Neural cell (in vitro differentiated cells): Measurements from ENCODE around the gene ADGRD1. TPM values are rescaled to one million over a fixed set of nuclear protein-coding genes. Genes with fewer than 3 reads are reported as not detected.

ENCODE experiments used
- H2AFZ ChIP-seq: fragments of 200-600, 300-800 bp; sonication (generic), shearing (Covaris generic); 2 replicates; pipeline ENCODE4 v1.6.0; 2014; ENCODE audit warnings: low read depth, mild to moderate bottlenecking, antibody characterized with exemption, low read length, moderate library complexity
- H3F3A ChIP-seq: fragments of 200-600 bp; shearing (Covaris generic); 2 replicates; pipeline ENCODE4 v1.6.1; 2016; ENCODE audit warnings: mild to moderate bottlenecking, moderate library complexity, mixed read lengths, antibody characterized with exemption, low read length; ENCODE audit not compliant: insufficient read depth, poor library complexity, severe bottlenecking
- H3K27ac ChIP-seq: fragments of 200-600, 300-800 bp; sonication (generic), shearing (Covaris generic); 2 replicates; pipeline ENCODE4 v1.5.1; 2014; ENCODE audit warnings: mild to moderate bottlenecking, low read length, moderate library complexity
- H3K27me3 ChIP-seq: fragments of 300-800, 200-600 bp; sonication (generic), shearing (Covaris generic); 2 replicates; pipeline ENCODE4 v1.6.0; 2014; ENCODE audit warnings: mild to moderate bottlenecking, low read depth, low read length, moderate library complexity; ENCODE audit not compliant: insufficient read depth
- H3K36me3 ChIP-seq: fragments of 300-800, 200-600 bp; sonication (generic), shearing (Covaris generic); 2 replicates; pipeline ENCODE4 v1.5.1; 2014; ENCODE audit warnings: mild to moderate bottlenecking, antibody characterized with exemption, low read length, moderate library complexity; ENCODE audit not compliant: insufficient read depth
- H3K4me2 ChIP-seq: fragments of 300-800, 200-600 bp; sonication (generic), shearing (Covaris generic); 2 replicates; pipeline ENCODE4 v1.6.0; 2014; ENCODE audit warnings: mild to moderate bottlenecking, low read length
- H3K4me3 ChIP-seq: fragments of 300-800, 200-600 bp; sonication (generic), shearing (Covaris generic); 2 replicates; pipeline ENCODE4 v1.5.1; 2014; ENCODE audit warnings: mild to moderate bottlenecking, low read length, moderate library complexity
- H3K79me2 ChIP-seq: fragments of 200-600 bp; shearing (Covaris generic); replicated peaks from 2 replicates; pipeline ENCODE4 v1.6.0; 2014; ENCODE audit warnings: mild to moderate bottlenecking, low read length, moderate library complexity; ENCODE audit not compliant: insufficient read depth
- H3K9ac ChIP-seq: fragments of 300-800, 200-600 bp; sonication (generic), shearing (Covaris generic); 2 replicates; pipeline ENCODE4 v1.6.1; 2016; ENCODE audit warnings: mild to moderate bottlenecking, low read length, mixed read lengths
- H3K9me2 ChIP-seq: fragments of 200-600 bp; shearing (Covaris generic); 2 replicates; pipeline ENCODE4 v1.6.1; 2016; ENCODE audit warnings: mild to moderate bottlenecking, low read length, mixed read lengths; ENCODE audit not compliant: insufficient read depth
- H3K9me3 ChIP-seq: fragments of 200-600, 300-800 bp; sonication (generic), shearing (Covaris generic); 2 replicates; pipeline ENCODE4 v1.6.1; 2016; ENCODE audit warnings: mild to moderate bottlenecking, mixed run types, low read length, moderate library complexity, mixed read lengths
- H4K20me1 ChIP-seq: fragments of 200-600 bp; shearing (Covaris generic); 2 replicates; pipeline ENCODE4 v1.6.1; 2016; ENCODE audit warnings: mild to moderate bottlenecking, mixed run types; ENCODE audit not compliant: insufficient read depth
- EP300 ChIP-seq: fragments of 450-650 bp; conservative IDR thresholded peaks from 2 replicates; pipeline ENCODE4 v1.6.1; 2014; ENCODE audit warnings: antibody characterized with exemption, mild to moderate bottlenecking, moderate library complexity; ENCODE audit not compliant: poor library complexity, severe bottlenecking
- EZH2 ChIP-seq: fragments of 200-600, 300-800 bp; shearing (Covaris generic), sonication (generic); IDR thresholded peaks from 2 replicates; pipeline ENCODE4 v1.6.1; 2014; ENCODE audit warnings: antibody characterized with exemption, low read length, borderline replicate concordance, mild to moderate bottlenecking; ENCODE audit not compliant: insufficient read depth, poor library complexity, severe bottlenecking
- MXI1 ChIP-seq: fragments of 450-650 bp; conservative IDR thresholded peaks from 2 replicates; pipeline ENCODE4 v1.6.1; 2014; ENCODE audit warnings: antibody characterized with exemption, mild to moderate bottlenecking; ENCODE audit not compliant: poor library complexity, severe bottlenecking
- POLR2AphosphoS5 ChIP-seq: IDR thresholded peaks from 2 replicates; pipeline ENCODE4 v1.6.1; 2012
- RAD21 ChIP-seq: fragments of 450-650 bp; conservative IDR thresholded peaks from 2 replicates; pipeline ENCODE4 v1.6.1; 2014; ENCODE audit warnings: antibody characterized with exemption, mild to moderate bottlenecking, moderate library complexity
- SMC3 ChIP-seq: fragments of 450-650 bp; conservative IDR thresholded peaks from 2 replicates; pipeline ENCODE4 v1.6.1; 2014; ENCODE audit warnings: antibody characterized with exemption, mild to moderate bottlenecking, moderate library complexity; ENCODE audit not compliant: poor library complexity
- TAF1 ChIP-seq: IDR thresholded peaks from 2 replicates; pipeline ENCODE4 v1.6.1; 2012; ENCODE audit warnings: low read depth
- polyA plus RNA-seq: library from polyadenylated mRNA; depleted of rRNA; stranded (reverse); fragments of >200 nt; gene quantifications from 2 replicates; pipeline ENCODE4 v1.2.3, GENCODE V29; 2014
- TF ChIP-seq, protein P1 (sequence below): fragments of 450-650 bp; IDR thresholded peaks from 2 replicates; pipeline ENCODE4 v1.5.1; 2014; ENCODE audit warnings: antibody characterized with exemption, mild to moderate bottlenecking, moderate library complexity; ENCODE audit not compliant: poor library complexity, severe bottlenecking
- TF ChIP-seq, protein P2 (sequence below): IDR thresholded peaks from 2 replicates; pipeline ENCODE4 v1.6.1; 2012; ENCODE audit warnings: borderline replicate concordance

The ADGRD1 gene
- polyA plus RNA-seq, 1 donor from 2014 or later, result 1.7 TPM

GRCh38 chr12:131126662-131127173 lies 173.0 kb downstream of the ADGRD1 start:
- Histone ChIP-seq H2AFZ (no peak overlapping the region), H3K4me3 (no peak overlapping the region), H3K36me3 (no peaks in the 10 kb centered on the region), H4K20me1 (no peaks in the 10 kb centered on the region), H3K9ac (no peak overlapping the region), H3F3A (no peaks in the 10 kb centered on the region), H3K9me3 (no peaks in the 10 kb centered on the region), H3K27me3 (no peaks in the 10 kb centered on the region), H3K4me2 (no peak overlapping the region), H3K27ac (no peak overlapping the region), H3K9me2 (no peaks in the 10 kb centered on the region), H3K79me2 (no peaks in the 10 kb centered on the region)
- TF ChIP-seq EP300 (no peak), SMC3 (no peak), POLR2AphosphoS5 (no peak), MXI1 (no peak), EZH2 (no peak), RAD21 (no peak), TAF1 (no peak)
- TF ChIP-seq, protein P1, sequence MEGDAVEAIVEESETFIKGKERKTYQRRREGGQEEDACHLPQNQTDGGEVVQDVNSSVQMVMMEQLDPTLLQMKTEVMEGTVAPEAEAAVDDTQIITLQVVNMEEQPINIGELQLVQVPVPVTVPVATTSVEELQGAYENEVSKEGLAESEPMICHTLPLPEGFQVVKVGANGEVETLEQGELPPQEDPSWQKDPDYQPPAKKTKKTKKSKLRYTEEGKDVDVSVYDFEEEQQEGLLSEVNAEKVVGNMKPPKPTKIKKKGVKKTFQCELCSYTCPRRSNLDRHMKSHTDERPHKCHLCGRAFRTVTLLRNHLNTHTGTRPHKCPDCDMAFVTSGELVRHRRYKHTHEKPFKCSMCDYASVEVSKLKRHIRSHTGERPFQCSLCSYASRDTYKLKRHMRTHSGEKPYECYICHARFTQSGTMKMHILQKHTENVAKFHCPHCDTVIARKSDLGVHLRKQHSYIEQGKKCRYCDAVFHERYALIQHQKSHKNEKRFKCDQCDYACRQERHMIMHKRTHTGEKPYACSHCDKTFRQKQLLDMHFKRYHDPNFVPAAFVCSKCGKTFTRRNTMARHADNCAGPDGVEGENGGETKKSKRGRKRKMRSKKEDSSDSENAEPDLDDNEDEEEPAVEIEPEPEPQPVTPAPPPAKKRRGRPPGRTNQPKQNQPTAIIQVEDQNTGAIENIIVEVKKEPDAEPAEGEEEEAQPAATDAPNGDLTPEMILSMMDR, result no peak
- TF ChIP-seq, protein P2, sequence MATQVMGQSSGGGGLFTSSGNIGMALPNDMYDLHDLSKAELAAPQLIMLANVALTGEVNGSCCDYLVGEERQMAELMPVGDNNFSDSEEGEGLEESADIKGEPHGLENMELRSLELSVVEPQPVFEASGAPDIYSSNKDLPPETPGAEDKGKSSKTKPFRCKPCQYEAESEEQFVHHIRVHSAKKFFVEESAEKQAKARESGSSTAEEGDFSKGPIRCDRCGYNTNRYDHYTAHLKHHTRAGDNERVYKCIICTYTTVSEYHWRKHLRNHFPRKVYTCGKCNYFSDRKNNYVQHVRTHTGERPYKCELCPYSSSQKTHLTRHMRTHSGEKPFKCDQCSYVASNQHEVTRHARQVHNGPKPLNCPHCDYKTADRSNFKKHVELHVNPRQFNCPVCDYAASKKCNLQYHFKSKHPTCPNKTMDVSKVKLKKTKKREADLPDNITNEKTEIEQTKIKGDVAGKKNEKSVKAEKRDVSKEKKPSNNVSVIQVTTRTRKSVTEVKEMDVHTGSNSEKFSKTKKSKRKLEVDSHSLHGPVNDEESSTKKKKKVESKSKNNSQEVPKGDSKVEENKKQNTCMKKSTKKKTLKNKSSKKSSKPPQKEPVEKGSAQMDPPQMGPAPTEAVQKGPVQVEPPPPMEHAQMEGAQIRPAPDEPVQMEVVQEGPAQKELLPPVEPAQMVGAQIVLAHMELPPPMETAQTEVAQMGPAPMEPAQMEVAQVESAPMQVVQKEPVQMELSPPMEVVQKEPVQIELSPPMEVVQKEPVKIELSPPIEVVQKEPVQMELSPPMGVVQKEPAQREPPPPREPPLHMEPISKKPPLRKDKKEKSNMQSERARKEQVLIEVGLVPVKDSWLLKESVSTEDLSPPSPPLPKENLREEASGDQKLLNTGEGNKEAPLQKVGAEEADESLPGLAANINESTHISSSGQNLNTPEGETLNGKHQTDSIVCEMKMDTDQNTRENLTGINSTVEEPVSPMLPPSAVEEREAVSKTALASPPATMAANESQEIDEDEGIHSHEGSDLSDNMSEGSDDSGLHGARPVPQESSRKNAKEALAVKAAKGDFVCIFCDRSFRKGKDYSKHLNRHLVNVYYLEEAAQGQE, result no peak

- no peaks in the 10 kb centered on the region for H3K27me3 ChIP-seq
- no peaks in the 10 kb centered on the region for H3K9me2 ChIP-seq
Measured at GRCh38 chr12:131128556-131128955, 174.8 kb downstream of the ADGRD1 start.

More at GRCh38 chr12:131128556-131128955, 174.8 kb downstream of the ADGRD1 start:
- no peaks in the 10 kb centered on the region for H3K36me3 ChIP-seq
- H3K27ac ChIP-seq, result no peak overlapping the region
- TF ChIP-seq RAD21 (no peak), SMC3 (no peak), EZH2 (no peak), TAF1 (no peak), EP300 (no peak), POLR2AphosphoS5 (no peak), MXI1 (no peak)
- TF ChIP-seq, protein P1, result no peak
- TF ChIP-seq, protein P2, result no peak
- H2AFZ ChIP-seq, result no peak overlapping the region
- no peak overlapping the region for H3K9ac ChIP-seq
- H3K9me3 ChIP-seq, result no peaks in the 10 kb centered on the region
- no peaks in the 10 kb centered on the region for H3K79me2 ChIP-seq
- no peak overlapping the region for H3K4me3 ChIP-seq
- no peak overlapping the region for H3K4me2 ChIP-seq
- H3F3A ChIP-seq, result no peaks in the 10 kb centered on the region
- no peaks in the 10 kb centered on the region for H4K20me1 ChIP-seq
